Pons (tissue), 1 donor: ENCODE results near the gene SLC5A6.

Source experiments
- DNase-seq: peaks from one replicate; pipeline ENCODE4 v3.0.0-alpha.2; 2016; ENCODE audit warnings: low spot score

The SLC5A6 gene

GRCh38 chr2:27175330-27175729 lies 36.7 kb downstream of the SLC5A6 start:
- DNase-seq: no peak

- no peak for DNase-seq
Measured at GRCh38 chr2:27174638-27175037, 37.4 kb downstream of the SLC5A6 start.

GRCh38 chr2:27171351-27171848 lies 40.7 kb downstream of the SLC5A6 start:
- DNase-seq: no peak

- no peak for DNase-seq
Measured at GRCh38 chr2:27170581-27171337, 41.3 kb downstream of the SLC5A6 start.

GRCh38 chr2:27164960-27165763 lies 46.9 kb downstream of the SLC5A6 start:
- no peak for DNase-seq

GRCh38 chr2:27162151-27163121 lies 49.6 kb downstream of the SLC5A6 start:
- DNase-seq: no peak

GRCh38 chr2:27160191-27160590 lies 51.9 kb downstream of the SLC5A6 start:
- DNase-seq: no peak

GRCh38 chr2:27159271-27159670 lies 52.8 kb downstream of the SLC5A6 start:
- no peak for DNase-seq

- no peak for DNase-seq
Measured at GRCh38 chr2:27158468-27158867, 53.6 kb downstream of the SLC5A6 start.

- no peak for DNase-seq
Measured at GRCh38 chr2:27155069-27155520, 57.0 kb downstream of the SLC5A6 start.

GRCh38 chr2:27154488-27154887 lies 57.6 kb downstream of the SLC5A6 start:
- no peak for DNase-seq

- no peak for DNase-seq
Measured at GRCh38 chr2:27152796-27153464, 59.1 kb downstream of the SLC5A6 start.

GRCh38 chr2:27152102-27152795 lies 59.8 kb downstream of the SLC5A6 start:
- DNase-seq: no peak

- no peak for DNase-seq
Measured at GRCh38 chr2:27150639-27151230, 61.3 kb downstream of the SLC5A6 start.
